Hippocampal formation (tissue), 2 donors: Measurements from ENCODE around the gene MEGF6.

Experiments
- DNase-seq, 2 donors: peaks; one replicate each; lab custom pipeline; 2025; lab: John Stamatoyannopoulos, UW

MEGF6 gene

GRCh38 chr1:3553166-3553939 lies 58.0 kb downstream of the MEGF6 start:
- no peak for DNase-seq

GRCh38 chr1:3552751-3553150 lies 58.6 kb downstream of the MEGF6 start:
- DNase-seq, result no peak

GRCh38 chr1:3552176-3552575 lies 59.1 kb downstream of the MEGF6 start:
- DNase-seq, result no peak

GRCh38 chr1:3551711-3552110 lies 59.6 kb downstream of the MEGF6 start:
- DNase-seq, result no peak

GRCh38 chr1:3551290-3551678 lies 60.0 kb downstream of the MEGF6 start:
- no peak for DNase-seq

- DNase-seq, result no peak
Observed at GRCh38 chr1:3550511-3551289, 60.6 kb downstream of the MEGF6 start.

- no peak for DNase-seq
Observed at GRCh38 chr1:3548895-3549294, 62.4 kb downstream of the MEGF6 start.

GRCh38 chr1:3548156-3548893 lies 63.0 kb downstream of the MEGF6 start:
- no peak for DNase-seq

GRCh38 chr1:3547055-3548005 lies 64.0 kb downstream of the MEGF6 start:
- DNase-seq, result no peak

- no peak for DNase-seq
Observed at GRCh38 chr1:3546048-3546384, 65.3 kb downstream of the MEGF6 start.

GRCh38 chr1:3545363-3546047 lies 65.8 kb downstream of the MEGF6 start:
- no peak for DNase-seq

GRCh38 chr1:3544040-3544977 lies 67.0 kb downstream of the MEGF6 start:
- no peak for DNase-seq

GRCh38 chr1:3543076-3544039 lies 68.0 kb downstream of the MEGF6 start:
- no peak for DNase-seq

- no peak for DNase-seq
Observed at GRCh38 chr1:3542676-3543075, 68.6 kb downstream of the MEGF6 start.

- no peak for DNase-seq
Observed at GRCh38 chr1:3541936-3542335, 69.4 kb downstream of the MEGF6 start.

- no peak for DNase-seq
Observed at GRCh38 chr1:3541465-3541864, 69.8 kb downstream of the MEGF6 start.

GRCh38 chr1:3540876-3541275 lies 70.4 kb downstream of the MEGF6 start:
- no peak for DNase-seq

GRCh38 chr1:3539707-3540425 lies 71.4 kb downstream of the MEGF6 start:
- DNase-seq, result no peak
